GM18499 (cell line): ENCODE data around the gene GNAL.
"Not testable (repeated sequence)": the region's sequence is repeated elsewhere in the genome, so short reads cannot be mapped to it uniquely, and the experiment has no call there.

Source experiments
- ATAC-seq: cut with Tn5 transposase; IDR thresholded peaks from one replicate; pipeline ENCODE4 v1.9.1; 2021; ENCODE audit warnings: moderate number of reproducible peaks; ENCODE audit not compliant: insufficient read depth, unreplicated experiment

Gene GNAL

GRCh38 chr18:11688972-11689668 is at the start of gene GNAL:
Gene GNAL, plus strand, starts transcription at chr18:11689264. Its CDS starts 300 bp downstream, at chr18:11689564.
- ATAC-seq = no peak

GRCh38 chr18:11647310-11647709 is 41.8 kb upstream of the GNAL start:
- not testable (repeated sequence) for ATAC-seq

GRCh38 chr18:11647804-11648203 is 41.3 kb upstream of the GNAL start:
- ATAC-seq = not testable (repeated sequence)

- ATAC-seq = no peak
Observed at GRCh38 chr18:11649839-11650238, 39.2 kb upstream of the GNAL start.

- ATAC-seq = no peak
Observed at GRCh38 chr18:11651899-11652298, 37.2 kb upstream of the GNAL start.

- ATAC-seq = no peak
Observed at GRCh38 chr18:11653521-11653920, 35.5 kb upstream of the GNAL start.

- no peak for ATAC-seq
Observed at GRCh38 chr18:11654736-11655605, 34.1 kb upstream of the GNAL start.

GRCh38 chr18:11655606-11655932 is 33.5 kb upstream of the GNAL start:
- ATAC-seq = no peak

- ATAC-seq = no peak
Observed at GRCh38 chr18:11657152-11657551, 31.9 kb upstream of the GNAL start.

- ATAC-seq = no peak
Observed at GRCh38 chr18:11657554-11657953, 31.5 kb upstream of the GNAL start.

- ATAC-seq = no peak
Observed at GRCh38 chr18:11658019-11658418, 31.0 kb upstream of the GNAL start.

GRCh38 chr18:11658989-11659388 is 30.1 kb upstream of the GNAL start:
- no peak for ATAC-seq

GRCh38 chr18:11660691-11661090 is 28.4 kb upstream of the GNAL start:
- ATAC-seq = no peak

GRCh38 chr18:11661430-11661829 is 27.6 kb upstream of the GNAL start:
- no peak for ATAC-seq

GRCh38 chr18:11663439-11664029 is 25.5 kb upstream of the GNAL start:
- no peak for ATAC-seq

- no peak for ATAC-seq
Observed at GRCh38 chr18:11664286-11664685, 24.8 kb upstream of the GNAL start.

GRCh38 chr18:11665146-11665545 is 23.9 kb upstream of the GNAL start:
- no peak for ATAC-seq

GRCh38 chr18:11665587-11665986 is 23.5 kb upstream of the GNAL start:
- ATAC-seq = no peak

GRCh38 chr18:11666176-11666575 is 22.9 kb upstream of the GNAL start:
- no peak for ATAC-seq

- ATAC-seq = no peak
Observed at GRCh38 chr18:11666831-11667230, 22.2 kb upstream of the GNAL start.

GRCh38 chr18:11667578-11667977 is 21.5 kb upstream of the GNAL start:
- ATAC-seq = no peak
